Measurements from ENCODE around the gene GNG3.

DNA sequence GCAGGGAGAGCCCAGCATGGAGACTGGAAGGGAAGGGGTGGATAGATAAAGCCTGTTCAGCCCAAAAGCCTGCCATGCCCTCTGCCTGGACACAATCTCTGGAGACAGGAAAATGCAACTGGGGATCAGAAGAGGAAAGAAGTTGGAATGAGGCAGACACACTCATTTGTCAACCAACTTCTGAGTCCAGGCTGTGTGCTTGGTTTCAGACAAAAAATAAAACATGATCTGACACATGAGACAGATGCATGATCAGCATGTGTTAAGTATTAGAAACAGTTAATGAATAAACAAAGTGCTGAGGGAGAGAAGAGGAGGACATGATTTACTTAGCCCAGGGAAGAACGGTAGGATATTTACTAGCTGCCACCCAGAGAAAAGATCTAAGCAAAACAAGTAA, 19.0 kb upstream of the GNG3 start:
- TF ChIP-seq, protein P1, sequence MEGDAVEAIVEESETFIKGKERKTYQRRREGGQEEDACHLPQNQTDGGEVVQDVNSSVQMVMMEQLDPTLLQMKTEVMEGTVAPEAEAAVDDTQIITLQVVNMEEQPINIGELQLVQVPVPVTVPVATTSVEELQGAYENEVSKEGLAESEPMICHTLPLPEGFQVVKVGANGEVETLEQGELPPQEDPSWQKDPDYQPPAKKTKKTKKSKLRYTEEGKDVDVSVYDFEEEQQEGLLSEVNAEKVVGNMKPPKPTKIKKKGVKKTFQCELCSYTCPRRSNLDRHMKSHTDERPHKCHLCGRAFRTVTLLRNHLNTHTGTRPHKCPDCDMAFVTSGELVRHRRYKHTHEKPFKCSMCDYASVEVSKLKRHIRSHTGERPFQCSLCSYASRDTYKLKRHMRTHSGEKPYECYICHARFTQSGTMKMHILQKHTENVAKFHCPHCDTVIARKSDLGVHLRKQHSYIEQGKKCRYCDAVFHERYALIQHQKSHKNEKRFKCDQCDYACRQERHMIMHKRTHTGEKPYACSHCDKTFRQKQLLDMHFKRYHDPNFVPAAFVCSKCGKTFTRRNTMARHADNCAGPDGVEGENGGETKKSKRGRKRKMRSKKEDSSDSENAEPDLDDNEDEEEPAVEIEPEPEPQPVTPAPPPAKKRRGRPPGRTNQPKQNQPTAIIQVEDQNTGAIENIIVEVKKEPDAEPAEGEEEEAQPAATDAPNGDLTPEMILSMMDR (IDR thresholded peaks at IDR 0.05) = no peak
- TF ChIP-seq POLR2A (IDR thresholded peaks at IDR 0.05) = no peak

All from uterus (tissue), 2 donors.